ENCODE measurements around the gene SEMA5A. TPM values are rescaled to one million over a fixed set of nuclear protein-coding genes. Genes with fewer than 3 reads are reported as not detected.

SEMA5A gene
- total and polyA plus RNA-seq, 2 of the 13 experiments (the other 11 are each of a cell fraction or from before 2014, with no cell fraction given): 0.01 TPM; not detected in 1

GRCh38 chr5:9140711-9141110 is 405.2 kb downstream of the SEMA5A start:
- FAIRE-seq (no peak), ATAC-seq (no peak), DNase-seq (ENCODE audit: low spot score) (no peak)
- TF ChIP-seq MIXL1 (CRISPR knock-in tag; IDR thresholded peaks at IDR 0.05) (no peak), ZNF670 (CRISPR knock-in tag; IDR thresholded peaks at IDR 0.05; ENCODE audit: borderline replicate concordance) (no peak), ZFP37 (CRISPR knock-in tag; IDR thresholded peaks at IDR 0.05; ENCODE audit: borderline replicate concordance) (no peak), ZBTB20 (CRISPR knock-in tag; IDR thresholded peaks at IDR 0.05; ENCODE audit: borderline replicate concordance, low read depth) (no peak), TARDBP (CRISPR knock-in tag; IDR thresholded peaks at IDR 0.05) (no peak), ZNF331 (CRISPR knock-in tag; IDR thresholded peaks at IDR 0.05) (no peak), RBM39 (IDR thresholded peaks at IDR 0.05; ENCODE audit: low read depth, low read length, poor library complexity, severe bottlenecking) (no peak), ZBTB39 (CRISPR knock-in tag; IDR thresholded peaks at IDR 0.05) (no peak), ZNF652 (CRISPR knock-in tag; IDR thresholded peaks at IDR 0.05; ENCODE audit: borderline replicate concordance, low read depth) (no peak), ZNF256 (CRISPR knock-in tag; conservative IDR thresholded peaks at IDR 0.05) (no peak), NBN (conservative IDR thresholded peaks at IDR 0.05) (no peak), ZNF282 (IDR thresholded peaks at IDR 0.05; ENCODE audit: partially characterized antibody) (no peak), POGK (CRISPR knock-in tag; conservative IDR thresholded peaks at IDR 0.05) (no peak), NR0B2 (CRISPR knock-in tag; IDR thresholded peaks at IDR 0.05) (no peak), JUND (CRISPR knock-in tag; IDR thresholded peaks at IDR 0.05) (no peak), ZNF552 (CRISPR knock-in tag; IDR thresholded peaks at IDR 0.05; ENCODE audit: borderline replicate concordance) (no peak), JDP2 (CRISPR knock-in tag; IDR thresholded peaks at IDR 0.05; ENCODE audit: borderline replicate concordance) (no peak)
- Histone ChIP-seq H3K27me3 (ENCODE audit: control insufficient read depth in 1 of 2, insufficient read depth in 2 of 2, low read length in 2 of 2) (no peaks in the 10 kb centered on the region), H3K9ac (ENCODE audit: insufficient read depth, low read depth, low read length) (no peak overlapping the region), H3K9me3 (ENCODE audit: low read length) (peaks cover 33% of the 10 kb centered on the region), H2AFZ (ENCODE audit: low read length) (no peak overlapping the region), H3K36me3 (replicated peaks in 1 of 2; ENCODE audit: control insufficient read depth in 1 of 2, insufficient read depth in 2 of 2, low read length in 2 of 2) (no peaks in the 10 kb centered on the region), H3K4me2 (ENCODE audit: low read depth, low read length) (no peak overlapping the region), H3K4me3 (replicated peaks in 1 of 3; ENCODE audit: insufficient read depth in 1 of 3, low read depth in 2 of 3, low read length in 3 of 3) (no peak overlapping the region), H3K4me1 (ENCODE audit: insufficient read depth, low read length) (no peaks in the 10 kb centered on the region), H3K27ac (ENCODE audit: extremely low read length, insufficient read depth, low read length) (no peak overlapping the region), H3K79me2 (ENCODE audit: insufficient read depth, low read length) (no peaks in the 10 kb centered on the region), H4K20me1 (ENCODE audit: insufficient read depth, low read length) (no peaks in the 10 kb centered on the region)
- no TSS peak for BruUV-seq (replicated peaks)
- in situ Hi-C loops (cut with HindIII; ENCODE audit: extremely low pct_ligation_motif_present, low pct_unique_long_range_greater_than_20kb): no loop called here
- POLR2A ChIA-PET: no interaction called here
- CTCF ChIA-PET (ENCODE audit: low intra/inter-chr PET ratio, low total read pairs): no interaction called here
- intact Hi-C loops (cut with micrococcal nuclease; ENCODE audit: unreplicated experiment): no loop called here
- WGBS (ENCODE audit: low lambda C conversion rate): 3% methylated on average over 5 of the region's 5 CpGs
